Calu3 (cell line): ENCODE data around the gene TNFAIP8L3. TPM values are rescaled to one million over a fixed set of nuclear protein-coding genes. Genes with fewer than 3 reads are reported as not detected.

Experiments
- BruUV-seq: library from RNA; stranded (reverse); fragments of 400-500 nt; replicated peaks from 2 replicates; lab custom pipeline; 2021; lab: Mats Ljungman, UMichigan
- CTCF ChIA-PET: fragments of 300-600 bp; sonication (Branson Sonifier 250); formaldehyde crosslinking; loops from one replicate; lab custom pipeline; 2022; ENCODE audit warnings: antibody characterized with exemption; lab: Charles Lee
- DNase-seq: peaks from one replicate; pipeline ENCODE4 v3.0.0; 2022
- H3K27ac Mint-ChIP-seq: one replicate; pipeline ENCODE4 v1.8.0; 2022; ENCODE audit warnings: mixed read lengths; ENCODE audit not compliant: unreplicated experiment
- H3K27me3 Mint-ChIP-seq: one replicate; pipeline ENCODE4 v1.8.0; 2022; ENCODE audit warnings: mixed read lengths; ENCODE audit not compliant: unreplicated experiment
- H3K36me3 Mint-ChIP-seq: one replicate; pipeline ENCODE4 v1.8.0; 2022; ENCODE audit warnings: mild to moderate bottlenecking, moderate library complexity, mixed read lengths; ENCODE audit not compliant: insufficient read depth, unreplicated experiment
- H3K4me1 Mint-ChIP-seq: one replicate; pipeline ENCODE4 v1.8.0; 2022; ENCODE audit warnings: mild to moderate bottlenecking, low read depth, mixed read lengths; ENCODE audit not compliant: unreplicated experiment
- H3K4me3 Mint-ChIP-seq: one replicate; pipeline ENCODE4 v1.8.0; 2022; ENCODE audit warnings: mild to moderate bottlenecking, low read depth, moderate library complexity, mixed read lengths; ENCODE audit not compliant: unreplicated experiment
- H3K9me3 Mint-ChIP-seq: one replicate; pipeline ENCODE4 v1.8.0; 2022; ENCODE audit warnings: low read depth, mixed read lengths; ENCODE audit not compliant: unreplicated experiment
- CTCF ChIP-seq: fragments of 200-600 bp; IDR thresholded peaks from one replicate; pipeline ENCODE4 v1.8.0; 2022; ENCODE audit warnings: antibody characterized with exemption; ENCODE audit not compliant: unreplicated experiment
- intact Hi-C: fragments of 100-400 bp; cut with micrococcal nuclease; formaldehyde crosslinking; loops from one replicate; pipeline ENCODE4 v1.10.0; 2022; ENCODE audit not compliant: unreplicated experiment
- total RNA-seq: library from RNA; stranded (reverse); gene quantifications from 2 replicates; pipeline ENCODE4 v1.2.3, GENCODE V29; 2022

Gene TNFAIP8L3
- total RNA-seq, 1 experiment from 2014 or later = not detected

DNA sequence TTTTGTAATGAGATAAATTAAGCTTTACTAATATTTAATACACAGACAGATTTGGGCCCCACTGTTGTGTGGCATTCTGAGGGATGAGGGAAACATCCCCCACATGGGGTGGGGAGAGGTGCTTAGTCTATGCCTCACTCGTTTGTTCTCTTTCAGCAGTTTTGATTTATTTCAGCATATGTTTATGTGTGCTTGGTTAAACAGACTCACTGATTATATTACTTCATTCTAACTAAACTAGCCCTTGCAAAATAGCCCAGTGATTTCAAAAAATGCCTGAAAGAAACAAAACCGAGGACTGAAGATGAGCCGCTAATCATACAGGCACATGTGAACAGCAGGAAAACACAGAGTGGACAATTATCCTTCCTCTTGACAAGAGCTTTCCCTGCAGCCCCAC is 27.2 kb downstream of the TNFAIP8L3 start:
- CTCF ChIA-PET = interaction anchor here (1.3 kb wide), 1 partner anchor 11 kb away, joined by 3 read pairs; no protein-coding TSS in a partner anchor
- peaks cover 75% of the 10 kb centered on the region for H3K27me3 Mint-ChIP-seq
- no peak overlapping the region for H3K4me3 Mint-ChIP-seq
- BruUV-seq = no TSS peak
- intact Hi-C loops = no loop called here
- TF ChIP-seq CTCF = no peak
- no peaks in the 10 kb centered on the region for H3K36me3 Mint-ChIP-seq
- no peak for DNase-seq
- H3K4me1 Mint-ChIP-seq = no peaks in the 10 kb centered on the region
- no peak overlapping the region for H3K27ac Mint-ChIP-seq
- no peaks in the 10 kb centered on the region for H3K9me3 Mint-ChIP-seq

GRCh38 chr15:51065781-51066180 is 28.9 kb downstream of the TNFAIP8L3 start:
- no TSS peak for BruUV-seq
- DNase-seq = no peak
- intact Hi-C loops = no loop called here
- Mint-ChIP-seq H3K27ac (no peak overlapping the region), H3K36me3 (no peaks in the 10 kb centered on the region), H3K27me3 (peaks cover 74% of the 10 kb centered on the region), H3K4me1 (no peaks in the 10 kb centered on the region), H3K4me3 (no peak overlapping the region), H3K9me3 (no peaks in the 10 kb centered on the region)
- TF ChIP-seq CTCF = no peak
- CTCF ChIA-PET = interaction anchor here (0.6 to 0.7 kb wide), 2 partner anchors 9 to 31 kb away, joined by 3 to 4 read pairs; no protein-coding TSS in a partner anchor

DNA sequence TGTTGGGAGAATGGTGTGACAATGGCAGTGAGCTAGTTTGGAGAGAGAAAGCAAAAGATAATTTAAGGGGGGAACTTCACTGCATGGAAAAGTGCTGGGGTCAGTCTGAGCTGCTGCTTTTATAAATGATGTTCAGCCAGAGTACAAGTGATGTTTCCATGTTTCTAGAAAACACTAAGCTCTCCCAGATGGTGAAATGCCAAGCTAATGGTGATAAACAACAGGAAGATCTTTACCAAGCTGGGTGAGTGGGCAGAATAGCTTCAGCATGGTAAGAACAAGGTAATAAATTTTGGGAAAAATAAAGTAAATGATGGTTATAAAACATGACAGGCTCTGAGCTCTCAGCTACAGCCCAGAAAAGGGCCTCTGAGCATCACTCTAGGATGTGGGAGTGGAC is 29.4 kb downstream of the TNFAIP8L3 start:
- no TSS peak for BruUV-seq
- TF ChIP-seq CTCF = no peak
- H3K36me3 Mint-ChIP-seq = no peaks in the 10 kb centered on the region
- H3K27me3 Mint-ChIP-seq = peaks cover 80% of the 10 kb centered on the region
- H3K9me3 Mint-ChIP-seq = no peaks in the 10 kb centered on the region
- DNase-seq = no peak
- no peak overlapping the region for H3K27ac Mint-ChIP-seq
- H3K4me3 Mint-ChIP-seq = no peak overlapping the region
- H3K4me1 Mint-ChIP-seq = no peaks in the 10 kb centered on the region
- CTCF ChIA-PET = interaction anchor here (0.5 to 0.7 kb wide), 3 partner anchors 9 to 1422 kb away, joined by 3 to 4 read pairs (median 3); no protein-coding TSS in a partner anchor
- intact Hi-C loops = no loop called here

GRCh38 chr15:51062736-51063135 is 32.0 kb downstream of the TNFAIP8L3 start:
- BruUV-seq = no TSS peak
- no peak for DNase-seq
- no peak for TF ChIP-seq CTCF
- intact Hi-C loops = no loop called here
- Mint-ChIP-seq H3K4me3 (no peak overlapping the region), H3K4me1 (no peaks in the 10 kb centered on the region), H3K36me3 (no peaks in the 10 kb centered on the region), H3K9me3 (no peaks in the 10 kb centered on the region), H3K27me3 (peaks cover 90% of the 10 kb centered on the region), H3K27ac (no peak overlapping the region)
- CTCF ChIA-PET = interaction anchor here (0.6 to 1.6 kb wide), 3 partner anchors 9 to 34 kb away, joined by 3 to 4 read pairs (median 4); no protein-coding TSS in a partner anchor
